Left ventricle myocardium inferior (tissue), 1 donor: ENCODE data around the gene CYP27C1. TPM values are rescaled to one million over a fixed set of nuclear protein-coding genes. Genes with fewer than 3 reads are reported as not detected.

Source experiments
- DNase-seq: peaks from one replicate; pipeline ENCODE4 v3.0.0-alpha.2; 2020
- H3K27ac ChIP-seq: fragments of 200-600 bp; replicated peaks from 2 replicates; pipeline ENCODE4 v1.8.0; 2021
- H3K27me3 ChIP-seq: fragments of 200-600 bp; 2 replicates; pipeline ENCODE4 v1.8.0; 2021; ENCODE audit warnings: low read depth
- H3K36me3 ChIP-seq: fragments of 200-600 bp; 2 replicates; pipeline ENCODE4 v1.8.0; 2021
- H3K4me1 ChIP-seq: fragments of 200-600 bp; 2 replicates; pipeline ENCODE4 v1.8.0; 2021
- H3K4me3 ChIP-seq: fragments of 200-600 bp; 2 replicates; pipeline ENCODE4 v1.8.0; 2021; ENCODE audit warnings: mild to moderate bottlenecking, moderate library complexity
- H3K9me3 ChIP-seq: fragments of 200-600 bp; replicated peaks from 2 replicates; pipeline ENCODE4 v1.8.0; 2021
- CTCF ChIP-seq: fragments of 200-600 bp; IDR thresholded peaks from 2 replicates; pipeline ENCODE4 v1.8.0; 2021; ENCODE audit warnings: antibody characterized with exemption, mild to moderate bottlenecking, borderline replicate concordance
- intact Hi-C: fragments of 100-400 bp; cut with micrococcal nuclease; formaldehyde crosslinking; loops from one replicate; pipeline ENCODE4 v1.11.0; 2022
- total RNA-seq: library from RNA; stranded (reverse); fragmentation: NEBNext Ultra II Directional; extraction: Animal tissue kit (Norgen Biotek cat#: 25700); gene quantifications from one replicate; pipeline ENCODE4 v1.2.1, GENCODE V29; 2021
- donor health status: DM: no; HTN: yes; CAD: no; lungs with severe emphysema.

CYP27C1 gene
- total RNA-seq, 1 donor from 2014 or later = 0.11 TPM

GRCh38 chr2:127137225-127137624, 82.9 kb downstream of the CYP27C1 start:
- H3K36me3 ChIP-seq = no peaks in the 10 kb centered on the region

GRCh38 chr2:127134833-127135830, 85.0 kb downstream of the CYP27C1 start:
- H3K27me3 ChIP-seq = peaks cover 28% of the 10 kb centered on the region
- no peak overlapping the region for H3K27ac ChIP-seq
- H3K9me3 ChIP-seq = peaks cover 6% of the 10 kb centered on the region
- H3K36me3 ChIP-seq = no peaks in the 10 kb centered on the region
- no peaks in the 10 kb centered on the region for H3K4me1 ChIP-seq
- no peak for TF ChIP-seq CTCF
- no peak overlapping the region for H3K4me3 ChIP-seq
- intact Hi-C loops = no loop called here
- DNase-seq = no peak

More at GRCh38 chr2:127137225-127137624, 82.9 kb downstream of the CYP27C1 start:
- Histone ChIP-seq H3K9me3 (peaks cover 6% of the 10 kb centered on the region), H3K27me3 (peaks cover 48% of the 10 kb centered on the region), H3K4me1 (no peaks in the 10 kb centered on the region), H3K27ac (no peak overlapping the region), H3K4me3 (no peak overlapping the region)
- no peak for DNase-seq
- TF ChIP-seq CTCF = no peak
- intact Hi-C loops = no loop called here

GRCh38 chr2:127134235-127134634, 85.9 kb downstream of the CYP27C1 start:
- peaks cover 5% of the 10 kb centered on the region for H3K9me3 ChIP-seq
- H3K4me1 ChIP-seq = no peaks in the 10 kb centered on the region
- no peak overlapping the region for H3K27ac ChIP-seq
- peaks cover 24% of the 10 kb centered on the region for H3K27me3 ChIP-seq
- intact Hi-C loops = no loop called here
- H3K4me3 ChIP-seq = no peak overlapping the region
- no peak for DNase-seq
- no peak for TF ChIP-seq CTCF
- no peaks in the 10 kb centered on the region for H3K36me3 ChIP-seq

Other genes starting within 250 kb of the CYP27C1 start
- gene BIN1, start 113.1 kb downstream of the CYP27C1 start, total RNA-seq = 15.8 TPM
- 22.4 TPM for gene ERCC3, start 73.8 kb upstream of the CYP27C1 start, total RNA-seq
- gene MAP3K2, start 167.7 kb upstream of the CYP27C1 start, total RNA-seq = 22.2 TPM
- not detected for gene PROC, start 198.1 kb upstream of the CYP27C1 start, total RNA-seq